Neural crest cell (in vitro differentiated cells): ENCODE measurements around the gene RNLS. TPM values are rescaled to one million over a fixed set of nuclear protein-coding genes. Genes with fewer than 3 reads are reported as not detected.

Source experiments
- DNase-seq: peaks from one replicate; pipeline ENCODE4 v3.0.0; 2021; ENCODE audit warnings: low read depth, mixed read lengths, low spot score
- H3K27ac Mint-ChIP-seq: one replicate; pipeline ENCODE4 v1.8.0; 2021; ENCODE audit warnings: mild to moderate bottlenecking, mixed read lengths; ENCODE audit not compliant: unreplicated experiment
- H3K27me3 Mint-ChIP-seq: 2 replicates; pipeline ENCODE4 v1.8.0; 2021; ENCODE audit warnings: low read depth, mild to moderate bottlenecking, mixed read lengths
- H3K36me3 Mint-ChIP-seq: 2 replicates; pipeline ENCODE4 v1.8.0; 2021; ENCODE audit warnings: low read depth, mild to moderate bottlenecking, mixed read lengths
- H3K4me1 Mint-ChIP-seq: 2 replicates; pipeline ENCODE4 v1.8.0; 2021; ENCODE audit warnings: mixed read lengths
- H3K4me3 Mint-ChIP-seq: one replicate; pipeline ENCODE4 v1.8.0; 2021; ENCODE audit warnings: mild to moderate bottlenecking, mixed read lengths
- H3K9me3 Mint-ChIP-seq: 2 replicates; pipeline ENCODE4 v1.8.0; 2021; ENCODE audit warnings: mixed read lengths
- CTCF ChIP-seq: fragments of 200-600 bp; sonication (generic); conservative IDR thresholded peaks from 2 replicates; pipeline ENCODE4 v1.5.0; 2021; ENCODE audit warnings: antibody characterized with exemption, mild to moderate bottlenecking
- total RNA-seq: library from RNA; stranded (reverse); gene quantifications from 2 replicates; pipeline ENCODE4 v1.2.1, GENCODE V29; 2021

Gene RNLS
- total RNA-seq, 1 donor from 2014 or later: 3.3 TPM

- H3K4me3 Mint-ChIP-seq: no peak overlapping the region
- peaks cover 14% of the 10 kb centered on the region for H3K4me1 Mint-ChIP-seq
- no peaks in the 10 kb centered on the region for H3K27me3 Mint-ChIP-seq
- no peak for DNase-seq
- H3K9me3 Mint-ChIP-seq: no peaks in the 10 kb centered on the region
- no peak overlapping the region for H3K27ac Mint-ChIP-seq
- no peaks in the 10 kb centered on the region for H3K36me3 Mint-ChIP-seq
- no peak for TF ChIP-seq CTCF
These were observed 327.0 kb downstream of the RNLS start for GRCh38 chr10:88256013-88256680.

GRCh38 chr10:88254091-88254490 is 329.0 kb downstream of the RNLS start:
- Mint-ChIP-seq H3K9me3 (no peaks in the 10 kb centered on the region), H3K27ac (no peak overlapping the region), H3K4me1 (peaks cover 14% of the 10 kb centered on the region), H3K36me3 (no peaks in the 10 kb centered on the region), H3K4me3 (no peak overlapping the region), H3K27me3 (no peaks in the 10 kb centered on the region)
- TF ChIP-seq CTCF: no peak
- DNase-seq: no peak

- H3K9me3 Mint-ChIP-seq: no peaks in the 10 kb centered on the region
- H3K4me1 Mint-ChIP-seq: peaks cover 14% of the 10 kb centered on the region
- H3K4me3 Mint-ChIP-seq: no peak overlapping the region
- DNase-seq: no peak
- H3K36me3 Mint-ChIP-seq: no peaks in the 10 kb centered on the region
- no peak for TF ChIP-seq CTCF
- no peak overlapping the region for H3K27ac Mint-ChIP-seq
- no peaks in the 10 kb centered on the region for H3K27me3 Mint-ChIP-seq
These were observed 329.5 kb downstream of the RNLS start for GRCh38 chr10:88253622-88254021.

GRCh38 chr10:88253128-88253527 is 330.0 kb downstream of the RNLS start:
- Mint-ChIP-seq H3K36me3 (no peaks in the 10 kb centered on the region), H3K27ac (no peak overlapping the region), H3K4me3 (no peak overlapping the region), H3K9me3 (no peaks in the 10 kb centered on the region), H3K4me1 (peaks cover 14% of the 10 kb centered on the region), H3K27me3 (no peaks in the 10 kb centered on the region)
- TF ChIP-seq CTCF: no peak
- DNase-seq: no peak

- Mint-ChIP-seq H3K4me3 (no peak overlapping the region), H3K4me1 (peaks cover 27% of the 10 kb centered on the region), H3K36me3 (no peaks in the 10 kb centered on the region), H3K27me3 (no peaks in the 10 kb centered on the region), H3K27ac (no peak overlapping the region), H3K9me3 (no peaks in the 10 kb centered on the region)
- no peak for DNase-seq
- no peak for TF ChIP-seq CTCF
These were observed 333.7 kb downstream of the RNLS start for GRCh38 chr10:88249450-88249849.
